ACHN (cell line): ENCODE data around the gene SLC35F6.
"Not testable (repeated sequence)": the region's sequence is repeated elsewhere in the genome, so short reads cannot be mapped to it uniquely, and the experiment has no call there.

ENCODE experiments used
- DNase-seq: peaks from one replicate; pipeline ENCODE4 v3.0.0-alpha.2; 2015
- in situ Hi-C: cut with HindIII; loops from 2 replicates; pipeline ENCODE4 v1.10.0; 2017; ENCODE audit warnings: low sequenced_read_pairs, low pct_ligation_motif_present, low pct_unique_long_range_greater_than_20kb

Gene SLC35F6

GRCh38 chr2:26769089-26769761, 5.1 kb downstream of the SLC35F6 start:
- in situ Hi-C loops: loop anchor here (25.0 kb wide), 1 partner anchor 182 kb away; no protein-coding TSS in a partner anchor
- peak; percentile 70 for DNase-seq

GRCh38 chr2:26770986-26771586, 7.0 kb downstream of the SLC35F6 start:
- in situ Hi-C loops: loop anchor here (25.0 kb wide), 1 partner anchor 184 kb away; no protein-coding TSS in a partner anchor
- DNase-seq: peak; percentile 75

- DNase-seq: peak; percentile 42
- in situ Hi-C loops: loop anchor here (25.0 kb wide), 1 partner anchor 185 kb away; no protein-coding TSS in a partner anchor
Measured at GRCh38 chr2:26772064-26773001, 8.2 kb downstream of the SLC35F6 start.

GRCh38 chr2:26776195-26776800, 12.2 kb downstream of the SLC35F6 start:
- DNase-seq: no peak
- in situ Hi-C loops: no loop called here

- in situ Hi-C loops: no loop called here
- no peak for DNase-seq
Measured at GRCh38 chr2:26778098-26778497, 14.0 kb downstream of the SLC35F6 start.

- in situ Hi-C loops: no loop called here
- DNase-seq: no peak
Measured at GRCh38 chr2:26778507-26778906, 14.4 kb downstream of the SLC35F6 start.

- no peak for DNase-seq
- in situ Hi-C loops: no loop called here
Measured at GRCh38 chr2:26780203-26780760, 16.2 kb downstream of the SLC35F6 start.

- in situ Hi-C loops: no loop called here
- DNase-seq: no peak
Measured at GRCh38 chr2:26782876-26783704, 19.0 kb downstream of the SLC35F6 start.

- no peak for DNase-seq
- in situ Hi-C loops: no loop called here
Measured at GRCh38 chr2:26784570-26785234, 20.6 kb downstream of the SLC35F6 start.

- in situ Hi-C loops: no loop called here
- DNase-seq: peak; percentile 100
Measured at GRCh38 chr2:26785431-26786206, 21.5 kb downstream of the SLC35F6 start, which contains the start of gene CENPA. CENPA (plus strand) TSS chr2:26786056; CDS start chr2:26786197, 141 bp downstream.

- in situ Hi-C loops: no loop called here
- peak; percentile 25 for DNase-seq
Measured at GRCh38 chr2:26786207-26787028, 22.3 kb downstream of the SLC35F6 start.

GRCh38 chr2:26792720-26793119, 28.6 kb downstream of the SLC35F6 start:
- no peak for DNase-seq
- in situ Hi-C loops: no loop called here

GRCh38 chr2:26793518-26793917, 29.4 kb downstream of the SLC35F6 start:
- in situ Hi-C loops: no loop called here
- no peak for DNase-seq

- in situ Hi-C loops, DNase-seq: not testable (repeated sequence)
Measured at GRCh38 chr2:26795135-26795534, 31.1 kb downstream of the SLC35F6 start.

- in situ Hi-C loops: no loop called here
Measured at GRCh38 chr2:26801328-26801727, 37.2 kb downstream of the SLC35F6 start.

GRCh38 chr2:26801796-26802195, 37.7 kb downstream of the SLC35F6 start:
- no peak for DNase-seq
- in situ Hi-C loops: no loop called here

More at GRCh38 chr2:26801328-26801727, 37.2 kb downstream of the SLC35F6 start:
- no peak for DNase-seq
